Left forelimb (tissue), 1 donor: ENCODE data around the gene CDK5RAP3.
"Not testable (repeated sequence)": the region's sequence is repeated elsewhere in the genome, so short reads cannot be mapped to it uniquely, and the experiment has no call there.

Source experiments
- DNase-seq: peaks from one replicate; pipeline ENCODE4 v3.0.0-alpha.2; 2018; ENCODE audit warnings: low spot score

CDK5RAP3 gene

GRCh38 chr17:47970725-47971499, at the start of gene CDK5RAP3:
Gene CDK5RAP3 (plus strand): TSS chr17:47971113. CDS start chr17:47971147, 34 bp downstream.
- peak; percentile 100 for DNase-seq

- no peak for DNase-seq
Observed at GRCh38 chr17:47924785-47925677, 45.9 kb upstream of the CDK5RAP3 start.

DNA sequence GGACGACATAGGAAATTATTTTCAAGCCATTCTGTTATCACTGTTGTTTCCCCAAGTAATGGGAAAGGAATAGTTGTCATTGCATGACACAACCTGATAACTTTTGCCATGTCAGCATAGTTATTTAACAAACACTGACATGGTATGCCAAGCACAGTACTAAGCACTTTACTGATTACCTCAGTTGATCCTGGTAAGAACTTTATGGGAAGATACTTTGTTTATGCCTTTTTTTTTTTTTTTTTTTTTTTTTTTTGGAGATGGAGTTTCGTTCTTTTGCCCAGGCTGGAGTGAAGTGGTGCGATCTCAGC, 45.3 kb upstream of the CDK5RAP3 start:
- DNase-seq = no peak

DNA sequence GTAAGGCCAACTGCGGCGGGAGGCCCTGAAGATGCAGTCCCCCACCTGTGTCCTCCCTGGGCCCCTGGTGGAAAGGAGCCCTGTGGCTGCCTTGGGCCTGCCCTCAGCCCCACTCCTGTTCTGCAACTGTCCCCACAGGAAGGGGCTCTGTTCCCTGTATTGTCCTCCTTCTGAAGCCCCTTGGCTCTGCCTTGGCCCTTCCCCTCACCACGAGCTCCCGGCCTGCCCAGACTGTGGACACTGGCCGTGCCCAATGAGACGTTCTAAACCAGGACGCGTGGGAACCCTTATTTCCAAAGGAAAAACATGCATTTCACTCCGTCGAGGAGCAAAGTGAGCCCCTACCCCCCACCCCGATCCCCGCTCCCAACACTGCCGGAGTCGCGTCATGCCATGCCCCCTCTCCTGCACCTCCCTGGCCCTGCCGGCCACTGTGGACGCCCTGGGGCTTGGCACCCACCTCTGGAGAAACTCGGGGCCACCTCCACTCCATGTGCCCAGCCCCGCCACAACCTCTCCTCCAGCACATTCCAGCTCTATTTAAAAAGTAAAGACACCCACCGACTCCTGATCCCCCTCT, 43.0 kb upstream of the CDK5RAP3 start:
- no peak for DNase-seq

GRCh38 chr17:47928415-47928814, 42.5 kb upstream of the CDK5RAP3 start:
- DNase-seq = no peak

- no peak for DNase-seq
Observed at GRCh38 chr17:47929218-47930000, 41.5 kb upstream of the CDK5RAP3 start.

DNA sequence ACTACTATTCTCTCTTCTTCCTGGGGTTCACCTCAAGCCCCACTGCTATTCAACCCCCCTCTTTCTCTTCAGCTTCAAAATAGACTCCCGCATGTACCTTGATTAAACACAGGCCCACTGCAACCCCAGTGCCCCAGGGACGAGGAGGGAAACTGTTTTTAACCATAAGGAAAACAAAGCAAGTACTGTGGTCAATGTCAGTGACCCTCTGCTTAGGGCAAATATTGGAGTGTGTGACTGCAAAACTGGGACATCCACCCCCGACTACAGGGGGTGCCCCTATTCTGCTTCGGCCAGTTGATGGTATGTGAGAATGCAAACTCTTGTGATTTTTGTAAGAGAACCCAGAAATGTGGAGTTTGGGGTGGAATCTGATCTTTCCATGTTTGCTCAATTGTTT, 39.1 kb upstream of the CDK5RAP3 start:
- no peak for DNase-seq

- no peak for DNase-seq
Observed at GRCh38 chr17:47934856-47935255, 36.1 kb upstream of the CDK5RAP3 start.

- not testable (repeated sequence) for DNase-seq
Observed at GRCh38 chr17:47935468-47935867, 35.4 kb upstream of the CDK5RAP3 start.

- no peak for DNase-seq
Observed at GRCh38 chr17:47935961-47936360, 35.0 kb upstream of the CDK5RAP3 start.

DNA sequence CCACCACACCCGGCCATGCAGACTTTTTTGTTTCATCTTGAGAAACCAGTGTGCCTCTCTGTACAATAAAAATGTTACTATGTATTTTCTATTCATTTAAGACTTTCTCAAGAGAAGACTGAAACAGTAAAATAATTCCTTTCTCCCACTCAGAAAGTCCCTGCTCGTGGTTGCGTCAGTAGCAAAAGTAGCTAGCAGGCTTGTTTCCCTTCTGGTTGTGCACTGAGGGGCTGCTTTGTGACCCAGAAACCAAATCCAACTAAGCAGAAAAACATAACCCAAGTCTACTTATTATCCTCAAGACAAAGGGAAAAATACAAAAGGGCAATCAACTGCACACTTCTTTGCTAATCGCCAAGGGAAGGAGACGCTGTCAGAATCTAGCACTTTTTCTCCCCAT, 33.0 kb upstream of the CDK5RAP3 start:
- DNase-seq = no peak

DNA sequence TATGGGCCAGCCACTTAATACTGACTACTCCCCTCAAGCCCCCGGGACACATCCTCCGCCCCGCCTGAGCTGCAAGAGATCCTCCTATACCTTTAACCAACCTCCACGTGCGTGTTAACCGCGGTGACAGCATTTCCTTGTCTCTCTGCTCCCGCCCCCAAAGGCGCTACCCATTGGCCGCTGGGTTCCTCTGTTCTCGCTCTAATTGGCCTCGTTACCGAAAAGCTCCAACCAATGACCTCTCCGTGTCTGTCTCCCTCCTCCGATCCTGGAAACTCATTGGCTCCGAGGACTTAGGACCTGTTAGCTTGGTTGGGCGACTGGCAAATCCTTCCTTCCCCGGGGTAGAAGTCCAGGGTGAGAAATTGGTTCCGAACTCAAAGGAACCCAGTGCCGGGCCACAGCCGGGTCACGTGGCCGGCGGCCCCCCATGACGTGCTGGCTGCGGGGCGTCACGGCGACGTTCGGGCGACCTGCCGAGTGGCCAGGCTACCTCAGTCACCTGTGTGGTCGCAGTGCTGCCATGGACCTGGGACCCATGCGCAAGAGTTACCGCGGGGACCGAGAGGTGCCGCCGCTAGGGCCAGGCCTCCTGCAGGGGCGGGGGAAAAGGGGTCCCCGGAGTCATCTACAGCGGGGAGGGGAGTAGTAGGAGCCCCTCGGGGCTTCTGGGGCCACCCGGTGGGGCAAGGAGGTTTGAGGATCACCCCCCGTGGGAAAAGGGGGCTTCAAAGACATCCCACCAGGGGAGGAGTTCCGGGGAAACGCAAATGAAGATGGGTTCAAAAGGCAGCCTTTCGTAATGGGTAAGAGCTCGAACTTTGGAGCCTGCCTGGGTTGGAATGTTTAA, 29.4 kb upstream of the CDK5RAP3 start, which contains the start of gene PNPO:
PNPO (plus strand) TSS at position 326 of the 850 bp plus-strand sequence; CDS start at position 431, 105 bp downstream.
- DNase-seq = peak; percentile 90

DNA sequence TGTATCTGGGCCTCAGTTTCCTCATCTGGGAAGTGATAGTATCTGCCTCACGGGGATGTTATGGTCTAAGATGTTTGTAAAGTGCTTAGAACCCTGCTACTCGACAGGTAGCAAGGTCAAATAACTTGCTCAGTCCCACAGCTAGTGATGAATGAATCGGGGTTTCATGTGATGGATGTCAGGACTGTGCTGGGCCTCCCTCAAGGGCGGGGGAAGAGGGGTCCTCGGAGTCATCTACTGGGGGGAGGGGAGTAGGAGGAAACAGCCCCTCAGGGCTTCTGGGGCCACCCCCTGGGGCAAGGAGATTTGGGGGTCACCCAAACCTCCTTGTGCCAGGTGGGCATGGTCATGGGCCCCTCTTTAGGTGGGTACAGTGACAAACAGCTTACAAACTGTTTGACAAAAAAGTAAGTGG, 28.8 kb upstream of the CDK5RAP3 start:
- no peak for DNase-seq

DNA sequence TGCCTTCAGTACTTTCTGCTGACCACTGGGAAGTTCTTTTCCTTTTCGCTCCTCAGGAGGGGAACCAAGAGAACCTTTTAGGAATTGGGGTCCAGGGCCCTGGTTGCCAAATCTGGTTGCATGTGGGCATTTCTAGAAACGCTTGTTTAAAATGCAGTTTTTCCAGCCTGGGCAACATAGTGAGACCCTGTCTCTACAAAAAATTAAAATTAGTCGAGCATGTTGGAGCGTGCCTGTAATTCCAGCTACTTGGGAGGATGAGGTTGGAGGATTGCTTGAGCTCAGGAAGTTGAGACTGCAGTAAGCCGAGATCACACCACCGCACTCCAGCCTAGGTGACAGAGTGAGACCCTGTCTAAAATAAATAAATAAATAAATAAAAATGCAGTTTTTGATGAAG, 28.3 kb upstream of the CDK5RAP3 start:
- no peak for DNase-seq

DNA sequence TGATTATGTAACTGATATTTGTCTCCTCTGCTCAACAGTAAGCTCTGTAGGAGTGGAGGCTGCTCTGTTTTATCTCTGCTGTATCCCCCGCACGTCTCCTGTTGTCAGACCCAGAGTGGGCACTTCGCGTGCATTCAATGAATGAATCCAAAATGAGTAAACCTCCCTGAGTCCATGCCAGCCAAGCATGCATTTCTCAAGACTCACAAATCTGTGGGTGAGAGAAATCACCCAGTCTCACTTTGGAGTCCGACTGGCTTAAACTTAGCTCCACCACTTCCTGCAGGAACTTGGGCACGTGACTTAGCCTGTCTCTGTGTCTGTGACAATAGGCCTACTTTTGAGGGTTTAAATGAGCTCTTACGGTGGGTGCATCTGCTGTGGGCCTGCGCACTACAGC, 25.8 kb upstream of the CDK5RAP3 start:
- no peak for DNase-seq

GRCh38 chr17:47945529-47946508, 25.1 kb upstream of the CDK5RAP3 start:
- DNase-seq = no peak

DNA sequence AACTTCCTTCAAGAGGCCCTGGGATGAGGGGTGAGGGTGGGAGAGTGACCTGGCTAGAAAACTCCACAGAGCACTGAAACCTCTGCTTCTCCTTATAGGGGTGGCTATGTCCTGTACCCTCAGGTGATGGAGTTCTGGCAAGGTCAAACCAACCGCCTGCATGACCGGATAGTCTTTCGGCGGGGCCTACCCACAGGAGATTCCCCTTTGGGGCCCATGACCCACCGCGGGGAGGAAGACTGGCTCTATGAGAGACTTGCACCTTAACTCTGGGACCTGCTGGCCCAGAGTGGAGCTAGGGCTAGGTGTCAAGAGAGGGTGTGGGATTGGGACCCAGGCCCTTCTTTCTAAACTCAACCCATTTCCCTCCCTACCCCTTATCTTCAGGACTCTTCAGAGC, 24.4 kb upstream of the CDK5RAP3 start:
- DNase-seq = no peak

DNA sequence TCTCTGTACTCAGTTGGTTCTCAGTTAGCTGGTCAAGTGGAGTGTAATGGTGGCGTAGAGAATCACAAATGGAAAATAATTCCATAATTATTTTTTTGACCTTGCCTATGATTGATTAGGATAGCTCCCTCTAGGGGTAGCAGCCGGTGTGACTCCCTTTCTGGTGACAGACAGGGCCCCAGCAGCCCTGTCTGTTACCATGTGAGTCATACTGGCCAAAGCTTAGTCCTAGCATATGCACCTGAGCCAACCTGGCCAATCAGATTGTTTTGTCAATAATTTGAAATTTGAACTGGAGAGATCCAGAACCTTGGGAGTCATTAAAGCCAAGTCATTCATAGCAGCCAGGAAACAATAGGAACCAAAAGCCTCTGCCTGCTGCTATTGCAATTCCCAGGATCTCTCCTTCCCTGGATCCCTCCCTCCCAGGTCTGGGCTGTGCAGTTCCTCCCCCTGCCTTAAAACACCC, 23.9 kb upstream of the CDK5RAP3 start:
- no peak for DNase-seq

DNA sequence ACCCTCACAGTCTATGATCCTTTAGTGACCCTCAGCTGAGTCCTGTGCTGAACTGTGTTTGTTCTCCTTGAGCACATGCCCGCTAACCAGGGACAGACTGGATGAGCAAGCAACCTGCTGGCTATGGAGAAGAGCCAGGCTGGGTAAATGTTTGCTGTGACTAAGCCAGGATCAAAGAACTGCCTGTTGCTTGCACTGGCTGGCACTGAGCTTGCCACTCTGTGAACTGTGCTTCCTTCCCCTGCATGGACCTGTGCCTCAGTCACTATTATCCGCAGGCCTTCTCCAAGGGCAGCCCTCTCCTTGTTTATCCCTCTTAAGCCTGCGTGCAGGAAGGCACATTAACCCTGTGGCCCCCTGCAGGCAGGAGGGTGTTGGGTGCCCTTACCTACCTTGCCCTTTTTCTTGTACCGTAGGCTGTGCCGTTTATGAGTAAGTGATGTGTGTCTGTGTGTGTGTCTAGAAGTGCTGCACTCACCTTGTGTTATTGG, 22.2 kb upstream of the CDK5RAP3 start:
- no peak for DNase-seq
